ENCODE data around the gene BBS4. TPM values are rescaled to one million over a fixed set of nuclear protein-coding genes. Genes with fewer than 3 reads are reported as not detected.
A peak's percentile ranks its signal among the peaks of the same experiment; 100 is the strongest.
"Not testable (repeated sequence)": the region's sequence is repeated elsewhere in the genome, so short reads cannot be mapped to it uniquely, and the experiment has no call there.

BBS4 gene
- total and polyA plus RNA-seq, 8 donors, result 8.6 to 19.2 (median 10.4) TPM

- intact Hi-C loops (cut with DNase I), result no loop called here
- H3K27ac ChIP-seq, result no peak overlapping the region
- no peaks in the 10 kb centered on the region for H3K27me3 ChIP-seq
- no peak overlapping the region for H3K4me3 ChIP-seq
- ATAC-seq (no peak), FAIRE-seq (no peak), DNase-seq (no peak)
- WGBS, 2 donors, result 93% methylated on average over 9 of the region's 9 CpGs
- TF ChIP-seq CTCF (IDR thresholded peaks at IDR 0.05), result no peak
- no peaks in the 10 kb centered on the region for H3K36me3 ChIP-seq
- no peaks in the 10 kb centered on the region for H3K4me1 ChIP-seq
- H3K9me3 ChIP-seq, result no peaks in the 10 kb centered on the region
Measured at GRCh38 chr15:72700076-72700475, 14.1 kb downstream of the BBS4 start.

DNA sequence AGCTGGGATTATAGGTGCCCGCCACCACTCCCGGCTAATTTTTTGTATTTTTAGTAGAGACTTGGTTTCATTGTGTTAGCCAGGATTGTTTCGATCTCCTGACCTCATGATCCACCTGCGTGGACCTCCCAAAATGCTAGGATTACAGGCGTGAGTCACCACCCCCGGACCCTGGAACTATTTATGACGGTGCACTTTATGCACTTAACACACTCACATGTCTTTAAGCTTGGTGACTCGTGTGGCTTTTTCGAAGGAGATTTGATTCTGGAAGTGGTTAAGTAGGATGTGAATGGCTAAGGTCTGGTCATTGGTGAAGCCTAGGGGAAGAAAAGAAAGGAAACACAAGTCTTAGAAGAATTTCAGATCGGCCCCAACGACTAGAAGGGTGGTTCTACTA is 20.3 kb downstream of the BBS4 start:
- WGBS, 2 donors, result 90 to 95% methylated on average over 11 of the region's 11 CpGs
- H3K4me3 ChIP-seq, result no peak overlapping the region
- ATAC-seq (no peak), FAIRE-seq (no peak), DNase-seq (no peak)
- no peaks in the 10 kb centered on the region for H3K9me3 ChIP-seq
- H3K27me3 ChIP-seq, result no peaks in the 10 kb centered on the region
- TF ChIP-seq CTCF (IDR thresholded peaks at IDR 0.05), result no peak
- H3K27ac ChIP-seq, result no peak overlapping the region
- intact Hi-C loops (cut with DNase I), result no loop called here
- no peaks in the 10 kb centered on the region for H3K4me1 ChIP-seq
- peaks cover 0 to 4% (median 0%) of the 10 kb centered on the region in 3 donors for H3K36me3 ChIP-seq

DNA sequence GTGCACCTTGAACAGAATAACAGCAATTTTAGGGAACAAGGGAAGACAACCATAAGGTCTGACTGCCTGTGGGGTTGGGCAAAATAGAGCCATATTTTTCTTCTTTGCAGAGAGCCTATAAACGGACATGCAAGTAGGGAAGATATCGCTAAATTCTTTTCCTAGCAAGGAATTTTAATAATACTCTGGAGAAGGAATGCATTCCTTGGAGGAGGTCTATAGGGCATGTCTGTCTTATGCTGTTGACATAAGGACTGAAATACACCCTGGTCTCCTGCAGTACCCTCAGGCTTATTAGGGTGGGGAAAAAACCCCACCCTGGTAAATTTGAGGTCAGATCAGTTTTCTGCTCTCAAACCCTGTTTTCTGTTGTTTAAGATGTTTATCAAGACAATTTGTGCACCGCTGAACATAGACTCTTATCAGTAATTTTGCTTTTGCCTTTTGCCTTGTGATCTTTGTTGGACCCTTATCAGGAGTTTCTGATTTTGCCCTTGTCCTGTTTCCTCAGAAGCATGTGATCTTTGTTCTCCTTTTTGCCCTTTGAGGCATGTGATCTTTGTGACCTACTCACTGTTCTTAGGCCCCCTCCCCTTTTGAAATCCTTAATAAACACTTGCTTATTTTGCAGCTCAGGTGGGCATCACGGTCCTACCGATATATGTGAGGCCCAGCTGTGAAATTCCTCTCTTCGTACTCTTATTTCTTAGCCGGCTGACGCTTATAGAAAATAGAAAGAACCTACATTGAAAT is 22.7 kb downstream of the BBS4 start:
- H3K4me1 ChIP-seq; intact Hi-C loops (cut with DNase I); H3K27me3 ChIP-seq; H3K27ac ChIP-seq; H3K9me3 ChIP-seq; FAIRE-seq; DNase-seq; H3K4me3 ChIP-seq; ATAC-seq: not testable (repeated sequence)
- peaks cover 0 to 12% (median 7%) of the 10 kb centered on the region in 3 donors for H3K36me3 ChIP-seq
- 88 to 92% methylated on average over 8 of the region's 8 CpGs for WGBS, 2 donors

DNA sequence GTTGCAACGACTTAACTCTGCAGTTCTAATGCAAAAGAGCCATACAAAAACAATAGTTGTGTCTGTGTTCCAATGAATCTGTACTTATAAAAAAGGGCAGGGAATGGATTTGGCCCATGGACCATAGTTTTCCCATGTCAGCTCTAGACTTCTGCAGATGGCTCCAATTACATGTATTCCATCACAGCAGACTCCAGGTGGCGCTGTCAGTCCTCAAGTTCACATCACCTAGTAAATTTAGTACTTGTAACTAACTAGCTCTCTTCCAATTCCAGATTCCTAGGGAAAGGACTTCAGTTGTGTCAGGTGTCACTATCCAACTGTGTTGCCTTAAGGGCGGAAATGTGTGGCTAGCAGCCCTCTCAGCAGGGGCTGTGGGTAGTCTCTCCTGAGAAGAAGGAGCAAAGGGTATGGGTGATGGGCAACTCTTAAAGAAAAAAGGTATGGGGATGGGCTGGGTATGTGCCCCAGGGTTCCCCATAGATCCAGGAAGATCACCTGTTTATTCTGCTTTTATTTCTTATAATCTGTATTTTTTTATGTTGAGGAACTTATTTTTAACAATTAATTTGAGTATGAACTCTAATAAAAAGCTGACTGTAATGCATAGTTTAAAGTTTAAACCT is 36.2 kb downstream of the BBS4 start:
- H3K27ac ChIP-seq, result no peak overlapping the region
- no peak overlapping the region for H3K4me3 ChIP-seq
- peak in 5 of 6 donors; percentile 46 to 78 (median 68) for DNase-seq
- H3K27me3 ChIP-seq, result no peaks in the 10 kb centered on the region
- peak; percentile 41 to 58 (median 54) for TF ChIP-seq CTCF (IDR thresholded peaks at IDR 0.05)
- peak; percentile 50 to 93 (median 86) for ATAC-seq
- intact Hi-C loops (cut with DNase I), result no loop called here
- FAIRE-seq, result no peak
- H3K36me3 ChIP-seq, result peaks cover 0 to 12% (median 0%) of the 10 kb centered on the region in 3 donors
- H3K4me1 ChIP-seq, result no peaks in the 10 kb centered on the region
- 27 to 37% methylated on average over 3 of the region's 3 CpGs for WGBS, 2 donors
- no peaks in the 10 kb centered on the region for H3K9me3 ChIP-seq

DNA sequence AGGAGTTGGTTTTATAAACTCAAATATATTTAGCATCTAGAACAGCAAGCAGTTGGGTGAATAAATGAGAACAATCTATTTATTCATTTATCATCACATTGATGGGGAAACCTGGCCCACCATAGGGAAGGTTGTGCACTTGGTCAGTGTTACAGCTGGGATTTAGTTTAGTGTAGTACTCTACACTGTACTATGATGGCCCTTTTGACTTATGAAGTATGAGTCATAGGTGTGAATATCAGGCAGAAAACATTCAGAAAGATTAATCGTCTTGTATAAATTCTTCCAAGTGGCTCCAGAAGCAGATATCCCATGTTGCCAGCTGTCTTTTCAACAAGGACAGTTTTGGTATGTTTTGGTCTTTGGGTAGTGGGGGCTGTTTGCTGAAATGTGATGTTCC is 38.0 kb downstream of the BBS4 start:
- peaks cover 0 to 5% (median 0%) of the 10 kb centered on the region in 3 donors for H3K36me3 ChIP-seq
- no peak for ATAC-seq
- no peak overlapping the region for H3K4me3 ChIP-seq
- H3K27ac ChIP-seq, result no peak overlapping the region
- no peak for TF ChIP-seq CTCF (IDR thresholded peaks at IDR 0.05)
- no peaks in the 10 kb centered on the region for H3K9me3 ChIP-seq
- WGBS, 2 donors, result 47 to 65% methylated on average over 1 of the region's 1 CpG
- no peaks in the 10 kb centered on the region for H3K4me1 ChIP-seq
- no peaks in the 10 kb centered on the region for H3K27me3 ChIP-seq
- intact Hi-C loops (cut with DNase I), result no loop called here
- no peak for FAIRE-seq
- no peak for DNase-seq
